Measurements from ENCODE around the gene GFOD2. TPM values are rescaled to one million over a fixed set of nuclear protein-coding genes. Genes with fewer than 3 reads are reported as not detected.
A peak's percentile ranks its signal among the peaks of the same experiment; 100 is the strongest.

Gene GFOD2
- total and polyA plus RNA-seq, 2 of the 13 experiments (the other 11 are each of a cell fraction or from before 2014, with no cell fraction given), result 11.1 to 17.2 TPM

- TF ChIP-seq TFDP2 (CRISPR knock-in tag; IDR thresholded peaks at IDR 0.05) (0 out of 2 replicates have a peak, but pooled peaks have one; percentile 16), ZNF549 (CRISPR knock-in tag; IDR thresholded peaks at IDR 0.05) (no peak), NCOA5 (CRISPR knock-in tag; IDR thresholded peaks at IDR 0.05) (no peak), KMT2B (CRISPR knock-in tag; IDR thresholded peaks at IDR 0.05) (no peak), ONECUT2 (CRISPR knock-in tag; IDR thresholded peaks at IDR 0.05) (no peak), NCOA2 (CRISPR knock-in tag; IDR thresholded peaks at IDR 0.05) (0 out of 2 replicates have a peak, but pooled peaks have one; percentile 21), KLF9 (CRISPR knock-in tag; IDR thresholded peaks at IDR 0.05; ENCODE audit: low read depth) (no peak), ZNF660 (CRISPR knock-in tag; IDR thresholded peaks at IDR 0.05; ENCODE audit: borderline replicate concordance, low read depth) (no peak), HOXA3 (CRISPR knock-in tag; IDR thresholded peaks at IDR 0.05) (peak; percentile 59; the same call in 1 of the 2 replicates), AGO2 (optimal IDR thresholded peaks at IDR 0.05; ENCODE audit: low read depth, low read length) (peak; percentile 30), ATM (IDR thresholded peaks at IDR 0.05; ENCODE audit: borderline replicate concordance) (no peak), ZNF777 (CRISPR knock-in tag; IDR thresholded peaks at IDR 0.05) (no peak), ZIK1 (CRISPR knock-in tag; IDR thresholded peaks at IDR 0.05; ENCODE audit: borderline replicate concordance, low read depth) (no peak), GLMP (CRISPR knock-in tag; IDR thresholded peaks at IDR 0.05; ENCODE audit: borderline replicate concordance) (no peak), ZFP41 (CRISPR knock-in tag; IDR thresholded peaks at IDR 0.05; ENCODE audit: borderline replicate concordance) (no peak), YEATS4 (CRISPR knock-in tag; IDR thresholded peaks at IDR 0.05; ENCODE audit: borderline replicate concordance) (no peak), TMF1 (CRISPR knock-in tag; IDR thresholded peaks at IDR 0.05; ENCODE audit: low read depth) (no peak), HOXD1 (CRISPR knock-in tag; IDR thresholded peaks at IDR 0.05) (no peak), MED13 (CRISPR knock-in tag; IDR thresholded peaks at IDR 0.05) (no peak), REXO4 (CRISPR knock-in tag; IDR thresholded peaks at IDR 0.05; ENCODE audit: borderline replicate concordance) (no peak), SP1 (IDR thresholded peaks at IDR 0.05) (no peak), SP1 (CRISPR knock-in tag; IDR thresholded peaks at IDR 0.05) (no peak), ZFAT (CRISPR knock-in tag; conservative IDR thresholded peaks at IDR 0.05) (no peak), ZNF709 (CRISPR knock-in tag; IDR thresholded peaks at IDR 0.05) (no peak), HNF4A (CRISPR knock-in tag; IDR thresholded peaks at IDR 0.05) (peak; percentile 92), ZNF543 (CRISPR knock-in tag; IDR thresholded peaks at IDR 0.05) (no peak), GATA4 (IDR thresholded peaks at IDR 0.05; ENCODE audit: borderline replicate concordance, low read depth) (no peak), NKX3-1 (CRISPR knock-in tag; IDR thresholded peaks at IDR 0.05) (no peak), POLR2AphosphoS2 (IDR thresholded peaks at IDR 0.05; ENCODE audit: low read depth, low read length) (no peak), ZBTB38 (CRISPR knock-in tag; IDR thresholded peaks at IDR 0.05) (peak; percentile 78), MED1 (CRISPR knock-in tag; IDR thresholded peaks at IDR 0.05) (peak; percentile 83), NR2C2 (CRISPR knock-in tag; IDR thresholded peaks at IDR 0.05; ENCODE audit: borderline replicate concordance) (peak; percentile 87), RBM39 (IDR thresholded peaks at IDR 0.05; ENCODE audit: low read depth, low read length, poor library complexity, severe bottlenecking) (no peak)
Observed at GRCh38 chr16:67726106-67727034, 7.3 kb upstream of the GFOD2 start (continued).
